ENCODE results near the gene SEMA3G.

The SEMA3G gene

DNA sequence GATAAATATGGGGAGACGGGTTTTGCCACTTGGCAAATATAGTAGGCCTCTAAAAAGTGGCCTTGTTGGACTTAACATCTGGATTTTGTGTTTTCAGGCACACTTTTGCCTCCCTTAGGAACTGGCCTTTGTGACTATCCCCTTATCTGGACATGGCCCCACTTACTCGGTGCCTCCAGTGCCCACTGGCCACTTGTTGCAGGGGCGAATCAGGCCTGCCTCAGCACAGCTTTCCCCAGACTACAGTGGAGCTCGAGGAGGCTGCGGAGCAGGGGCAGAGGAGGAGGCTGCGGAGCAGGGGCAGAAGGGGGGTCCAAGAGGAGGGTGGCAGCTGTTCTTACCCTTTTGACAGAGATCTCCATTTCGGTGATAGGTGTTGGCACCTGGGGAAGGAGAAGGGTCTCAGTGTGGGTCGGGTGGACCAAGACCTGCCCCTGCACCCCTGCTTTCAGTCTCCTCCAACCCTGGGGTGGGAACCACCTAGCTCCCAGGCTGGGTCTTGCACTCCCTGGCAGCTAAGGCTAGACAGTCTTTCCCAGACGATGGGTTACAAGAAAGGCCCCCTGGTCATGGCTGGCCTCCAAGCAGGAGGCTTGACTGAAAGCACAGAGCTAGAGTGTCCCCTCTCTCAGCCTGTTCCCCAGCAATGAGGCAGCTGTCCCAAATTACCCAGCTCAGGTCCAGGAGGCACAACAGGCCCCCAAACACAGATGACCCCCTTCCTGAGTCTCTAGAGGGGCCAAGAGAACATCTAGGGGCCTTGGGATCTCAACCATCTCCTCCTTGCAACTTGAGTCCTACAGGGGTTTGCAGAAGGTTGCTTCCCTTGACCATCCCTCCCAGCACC, 6.1 kb downstream of the SEMA3G start:
- DNase-seq, result no peak

DNA sequence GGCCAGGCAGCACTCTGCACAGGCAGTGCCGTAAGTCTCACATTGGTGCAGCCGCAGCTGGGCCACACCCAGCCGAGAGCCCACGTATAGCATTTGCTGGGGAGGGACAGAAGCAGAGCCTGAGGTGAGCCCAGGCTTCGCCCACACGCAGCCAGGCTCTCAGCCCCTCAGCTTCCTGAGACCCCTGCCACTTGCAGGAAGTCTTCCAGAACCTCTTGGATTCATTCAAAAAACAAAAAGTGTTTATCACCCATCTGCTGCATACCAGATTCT, 6.9 kb downstream of the SEMA3G start:
- DNase-seq, result no peak

DNA sequence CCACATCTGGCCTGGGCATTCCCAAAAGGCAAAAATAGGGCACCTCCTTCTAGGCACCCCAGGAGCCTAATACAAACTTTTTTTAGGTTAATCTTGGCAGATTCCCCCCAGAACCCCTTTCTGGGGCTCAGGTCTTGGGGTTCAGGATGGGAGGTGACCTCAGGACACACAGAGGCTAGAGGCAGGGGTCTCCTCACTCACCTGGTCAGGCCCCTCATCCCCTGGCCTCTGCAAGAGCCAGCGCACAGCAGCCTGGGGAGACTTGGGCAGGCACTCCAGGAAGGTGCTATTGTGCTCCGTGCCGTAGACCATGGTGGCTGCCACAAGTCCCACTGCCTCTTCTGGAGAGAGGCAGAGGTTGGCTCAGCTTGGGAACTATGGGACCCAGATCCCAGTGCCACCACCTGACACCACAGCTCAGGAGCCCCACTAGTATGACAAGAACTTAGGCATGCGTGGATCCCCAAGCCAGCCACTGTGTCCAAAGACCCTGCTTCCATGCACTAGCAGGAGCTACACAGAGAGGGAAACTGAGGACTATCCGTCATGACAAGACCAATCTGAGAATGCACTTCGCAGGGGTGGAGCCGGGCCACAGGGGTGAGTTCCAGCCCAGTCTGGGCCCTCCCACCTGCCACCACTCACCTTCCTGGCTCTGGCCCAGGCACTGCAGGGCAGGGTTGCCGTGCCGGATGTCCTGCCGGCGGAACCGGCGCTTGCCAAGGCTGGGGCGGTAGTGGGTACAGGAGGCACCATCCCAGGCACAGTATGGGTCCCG, 7.4 kb downstream of the SEMA3G start:
- no peak for DNase-seq

DNA sequence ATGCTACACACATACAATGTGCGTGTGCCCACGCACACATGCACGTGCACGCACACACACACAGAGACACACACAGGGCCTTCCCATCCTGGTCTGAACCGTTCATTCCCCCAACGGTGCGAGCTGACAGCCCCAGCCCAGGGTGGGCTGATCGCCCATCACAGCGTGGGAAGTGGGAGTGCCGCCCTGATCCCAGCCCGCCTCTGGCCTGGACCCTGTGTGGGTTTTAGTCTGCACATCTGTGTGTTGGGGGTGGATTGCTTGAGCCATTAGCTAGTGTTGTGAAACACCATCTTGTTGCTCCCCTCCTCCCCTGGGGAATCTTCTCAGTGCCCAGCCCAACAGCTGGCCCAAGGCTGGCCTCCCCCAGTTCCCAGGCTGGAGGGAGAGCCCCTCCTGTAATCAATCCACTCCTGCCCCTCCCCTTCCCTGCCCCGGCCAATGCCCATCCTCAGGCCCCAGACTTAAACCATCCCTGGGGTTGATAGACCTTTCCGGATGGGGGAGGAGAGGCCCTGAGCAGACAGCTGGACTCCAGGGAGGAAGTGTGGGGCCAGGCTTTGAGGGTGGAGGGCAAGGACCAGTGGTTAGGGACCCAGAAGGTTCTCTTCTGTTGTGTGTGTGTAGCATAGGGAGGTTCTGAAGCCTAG, 8.3 kb downstream of the SEMA3G start:
- no peak for DNase-seq

DNA sequence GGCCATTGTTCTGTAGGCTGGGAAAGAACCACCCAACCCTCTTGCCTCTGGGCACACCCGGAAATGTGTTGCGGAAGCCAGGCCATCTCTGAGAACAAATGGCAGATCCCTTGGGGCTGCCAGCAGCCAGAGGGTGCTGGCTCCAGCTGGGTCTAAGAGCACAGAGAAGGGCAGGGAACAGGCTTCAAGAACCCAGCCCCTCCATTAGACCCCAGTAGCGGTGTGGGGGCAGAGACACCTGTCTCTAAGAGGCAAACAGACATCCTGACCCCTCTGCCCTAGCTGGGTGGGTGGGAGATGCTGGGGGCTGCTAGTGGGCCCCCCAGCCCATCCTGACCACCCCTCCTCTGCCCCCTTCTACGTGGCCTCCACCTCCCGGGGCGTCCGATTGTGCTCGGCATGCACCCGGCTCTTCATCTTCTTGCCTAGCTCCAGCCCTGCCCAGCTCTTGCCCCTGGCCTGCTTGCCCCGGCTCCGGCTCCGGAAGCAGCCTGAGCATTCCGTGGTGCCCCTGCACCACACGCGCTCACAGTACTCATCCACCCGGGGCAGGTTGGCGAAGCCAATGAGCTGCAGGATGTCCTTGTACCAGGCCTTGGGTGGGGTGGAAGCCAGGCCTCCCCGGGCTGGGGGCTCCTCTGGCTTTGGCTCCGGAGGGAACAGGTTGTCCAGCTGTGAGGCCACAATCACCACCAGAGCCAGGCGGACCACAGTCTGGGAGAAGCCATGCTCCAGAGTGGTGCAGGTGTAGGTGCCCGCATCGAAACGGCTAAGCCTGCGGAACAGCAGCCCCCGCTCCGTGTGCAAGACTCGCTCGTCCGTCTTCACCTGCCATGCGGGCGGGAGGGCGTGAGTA, 9.4 kb downstream of the SEMA3G start:
- DNase-seq, result no peak

DNA sequence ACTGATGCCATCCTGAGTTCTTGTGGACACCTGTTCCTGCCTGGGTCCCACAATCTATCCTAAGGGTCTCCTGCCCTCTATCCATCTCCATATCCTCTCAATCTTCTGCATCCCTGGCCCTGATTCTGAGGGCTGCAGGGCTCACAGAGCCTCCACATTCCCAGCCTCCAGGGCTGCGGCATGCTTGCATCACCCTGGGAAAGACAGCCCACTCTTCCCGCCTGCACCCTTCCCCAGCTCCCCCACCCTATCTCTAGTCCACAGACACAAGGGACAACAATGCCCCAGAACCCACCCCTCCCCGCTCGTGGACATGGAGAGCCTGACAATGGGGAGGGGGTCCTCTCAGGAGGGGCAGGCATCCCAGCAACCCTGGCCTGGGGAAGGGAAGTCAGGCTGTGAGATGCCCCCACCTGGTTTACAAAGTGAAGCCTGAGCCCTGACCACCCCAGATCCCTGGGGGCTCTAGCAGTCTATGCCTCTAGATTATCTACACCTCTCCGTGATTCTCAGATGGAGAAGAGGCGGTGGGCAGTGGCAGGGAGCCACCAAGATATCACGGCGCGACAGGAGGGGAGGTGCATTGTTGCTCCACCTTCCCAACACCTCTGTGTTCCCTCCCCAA, 10.3 kb downstream of the SEMA3G start:
- no peak for DNase-seq

DNA sequence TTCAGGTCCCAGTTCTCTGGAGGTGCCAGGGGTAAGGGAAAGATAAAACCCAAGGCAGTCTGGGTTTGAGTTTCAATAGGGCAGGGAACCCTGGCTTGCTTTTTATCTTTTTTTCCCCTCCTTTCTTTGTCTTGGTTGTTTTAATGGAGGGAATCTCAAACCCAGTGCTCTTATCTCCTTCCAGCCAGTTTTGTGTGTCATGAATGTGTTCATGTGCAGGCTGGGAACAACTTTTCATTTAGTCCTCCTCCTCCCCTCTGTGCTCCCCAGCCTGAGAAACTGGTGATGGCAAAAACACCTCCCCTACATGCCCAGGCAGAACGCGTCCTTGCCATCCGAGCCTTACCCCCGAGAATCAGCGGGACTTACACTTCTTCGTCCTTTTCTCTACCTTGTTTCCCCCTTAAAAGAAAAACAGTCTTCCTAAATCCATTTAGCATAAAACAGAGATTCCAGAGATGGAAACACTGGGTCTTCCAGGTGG, 10.9 kb downstream of the SEMA3G start:
- no peak for DNase-seq

DNA sequence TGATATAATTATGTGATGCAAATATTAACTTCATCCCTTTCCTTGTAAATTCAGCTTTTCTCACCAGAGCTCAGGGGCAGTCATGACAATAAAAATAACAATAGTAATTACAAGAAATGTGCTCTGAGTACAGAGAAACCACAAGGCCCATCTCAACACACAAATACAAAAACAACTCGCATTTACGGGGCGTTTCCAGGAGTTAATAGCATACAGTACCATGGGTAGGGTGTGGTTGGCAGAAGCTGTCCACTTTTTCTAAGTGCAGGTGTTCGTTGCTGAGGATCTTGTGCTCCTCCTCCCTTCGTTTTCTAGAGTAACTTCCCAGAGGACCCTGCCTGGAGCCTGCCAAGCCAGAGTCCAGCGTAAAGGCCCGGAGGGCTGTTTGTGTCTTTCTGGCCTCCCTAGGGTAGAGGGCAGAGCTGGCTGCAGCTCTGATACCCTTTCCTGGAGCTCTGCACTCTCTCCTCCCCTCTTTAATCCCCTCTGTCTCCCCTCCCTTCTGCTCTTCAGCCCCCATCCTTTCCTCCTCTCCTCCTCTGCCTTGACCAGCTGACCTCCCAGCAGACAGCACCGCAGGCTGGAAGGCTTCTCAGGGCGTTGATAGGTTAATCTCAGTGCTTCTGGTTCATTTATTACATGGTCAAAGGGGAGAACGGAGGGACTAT, 11.4 kb downstream of the SEMA3G start:
- no peak for DNase-seq

DNA sequence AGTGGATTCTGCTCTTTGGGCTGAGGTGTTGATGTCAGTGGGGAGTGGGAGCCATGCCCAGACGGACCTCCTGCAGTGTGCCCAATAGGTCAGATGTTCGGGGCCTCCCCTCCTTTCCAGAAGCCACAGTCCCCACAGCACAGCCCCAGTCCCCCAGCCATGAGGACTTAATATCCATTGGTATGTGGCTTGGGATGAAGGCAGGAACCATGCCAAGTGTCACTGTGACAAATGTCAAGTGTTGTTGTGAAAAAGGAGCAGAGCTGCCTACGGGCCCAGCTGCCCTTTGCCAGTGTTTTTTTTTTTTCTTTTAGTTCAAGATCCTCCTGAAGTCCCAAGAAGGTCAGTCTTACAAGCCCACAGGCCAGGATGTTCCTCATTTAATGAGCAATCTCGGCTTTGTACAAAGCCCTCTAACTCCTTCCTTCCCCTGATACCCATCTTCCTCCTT, 12.2 kb downstream of the SEMA3G start:
- no peak for DNase-seq

DNA sequence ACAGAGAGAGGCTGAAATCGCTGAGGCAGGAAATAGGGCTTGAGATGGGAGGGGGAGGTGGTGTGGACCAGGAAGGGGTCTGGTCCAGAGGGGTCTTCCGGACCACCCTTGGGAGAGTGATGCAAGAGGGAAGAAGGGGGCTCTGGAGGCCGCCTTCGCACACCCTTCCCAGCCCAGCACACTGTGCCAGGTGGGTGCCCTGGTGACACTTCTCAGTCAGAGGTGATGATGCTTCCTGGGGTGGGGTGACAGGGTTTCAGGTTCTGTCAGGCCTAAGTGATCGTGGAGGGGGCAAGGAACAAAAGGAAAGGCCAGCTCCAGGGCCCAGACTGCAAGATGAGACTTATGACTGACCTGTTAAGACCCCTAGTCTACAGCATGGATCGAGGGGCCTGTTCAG, 12.7 kb downstream of the SEMA3G start:
- no peak for DNase-seq

DNA sequence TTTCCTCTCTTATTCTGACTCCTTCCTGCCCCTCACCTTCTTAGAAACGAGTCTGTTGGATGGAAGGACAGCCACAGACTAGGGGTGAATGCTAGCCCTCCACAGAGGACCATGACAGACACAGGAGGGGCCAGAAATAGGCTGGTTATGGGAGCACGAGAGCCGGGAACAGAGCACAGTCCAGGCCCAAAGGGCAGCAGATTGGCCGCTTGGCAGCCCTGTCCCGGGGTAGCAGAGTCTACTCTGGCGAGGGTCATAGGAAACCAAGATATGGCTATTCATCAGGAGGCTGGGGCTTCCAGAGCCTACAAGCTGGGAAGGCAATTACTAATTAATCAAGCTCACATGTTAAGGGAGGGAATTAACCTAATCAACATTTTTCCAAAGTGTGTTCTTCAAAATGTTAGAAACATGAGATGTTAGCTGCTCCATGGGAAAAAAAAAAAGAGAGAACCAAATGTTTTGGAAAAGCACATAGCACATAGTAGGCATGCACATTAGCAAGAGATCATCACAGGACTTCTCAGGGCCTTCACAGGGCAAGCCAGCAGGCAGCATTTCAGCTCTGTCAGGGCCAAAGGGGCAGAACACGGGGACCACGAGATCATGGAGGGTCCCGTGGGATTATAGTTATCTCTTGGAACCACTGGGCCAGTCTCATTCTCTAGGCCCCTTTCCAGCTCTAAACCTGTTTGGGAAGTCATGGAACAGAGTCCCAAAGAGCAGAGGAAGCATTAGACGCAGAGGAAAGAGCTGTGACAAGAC, 13.3 kb downstream of the SEMA3G start:
- no peak for DNase-seq

DNA sequence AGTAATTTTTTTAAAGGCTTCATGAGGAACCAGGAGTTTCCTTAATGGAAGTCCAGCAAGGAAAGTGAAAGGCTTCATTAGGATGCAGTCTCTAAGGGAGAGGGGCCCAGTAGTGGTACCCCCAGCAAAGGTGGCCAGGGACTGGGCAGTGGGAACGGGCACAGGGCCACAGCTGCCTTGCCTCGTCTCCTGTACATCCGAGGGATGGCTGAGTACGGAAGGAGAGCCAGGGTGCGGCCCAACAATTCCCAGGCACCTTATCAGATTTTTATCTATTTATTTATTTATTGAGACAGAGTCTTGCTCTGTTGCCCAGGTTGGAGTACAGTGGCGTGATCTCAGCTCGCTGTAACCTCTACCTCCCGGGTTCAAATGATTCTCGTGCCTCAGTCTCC, 14.5 kb downstream of the SEMA3G start:
- DNase-seq, result no peak

DNA sequence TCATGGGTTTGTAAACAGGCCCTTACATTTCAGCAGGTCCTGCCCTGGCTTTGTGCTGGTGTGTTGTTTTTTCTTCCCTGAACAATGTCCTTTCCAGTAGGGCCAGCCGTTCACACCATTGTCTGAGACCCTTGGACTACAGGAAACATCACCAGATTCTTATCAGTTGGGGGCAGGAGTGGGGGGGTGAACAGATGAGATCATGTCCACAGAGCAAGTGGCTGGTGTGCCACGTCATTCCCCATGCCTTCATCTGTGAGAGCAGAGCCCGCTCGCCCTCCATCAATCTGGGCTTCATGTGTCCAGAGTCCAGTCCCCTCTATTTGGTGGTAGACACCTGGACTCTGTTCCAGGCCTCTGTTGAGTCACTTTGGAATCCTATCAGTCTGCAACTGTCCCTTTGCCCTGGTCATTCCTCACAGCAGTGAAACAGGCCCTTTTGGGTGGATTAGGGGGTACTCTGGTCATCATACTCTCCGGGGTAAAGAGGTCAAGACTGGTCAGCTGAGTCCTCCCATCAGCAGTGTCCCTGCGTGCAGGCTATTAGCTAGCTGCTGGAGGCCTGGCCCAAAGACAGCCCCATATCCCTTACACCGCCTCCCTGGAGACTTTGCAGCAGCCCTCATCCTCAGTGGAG, 15.0 kb downstream of the SEMA3G start:
- no peak for DNase-seq

DNA sequence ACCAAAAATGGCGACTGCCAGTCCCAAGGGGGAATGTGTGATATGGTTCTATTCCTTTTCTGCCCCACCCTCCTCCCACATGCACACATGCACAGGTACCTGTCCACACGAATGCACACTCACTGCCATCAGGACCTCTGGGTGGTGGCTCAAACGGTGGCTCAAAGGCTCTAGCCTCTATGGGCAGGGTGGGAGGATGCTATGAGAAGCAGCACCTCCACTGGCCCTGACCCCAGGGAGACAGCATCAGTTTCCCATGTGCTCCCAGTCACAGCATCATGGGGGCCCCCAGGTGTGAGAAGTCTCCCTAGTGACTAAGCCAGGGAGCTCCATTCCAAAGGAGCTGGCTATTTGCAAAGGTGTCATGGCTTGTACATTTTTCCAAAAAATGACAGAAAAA, 15.9 kb downstream of the SEMA3G start:
- DNase-seq, result no peak

DNA sequence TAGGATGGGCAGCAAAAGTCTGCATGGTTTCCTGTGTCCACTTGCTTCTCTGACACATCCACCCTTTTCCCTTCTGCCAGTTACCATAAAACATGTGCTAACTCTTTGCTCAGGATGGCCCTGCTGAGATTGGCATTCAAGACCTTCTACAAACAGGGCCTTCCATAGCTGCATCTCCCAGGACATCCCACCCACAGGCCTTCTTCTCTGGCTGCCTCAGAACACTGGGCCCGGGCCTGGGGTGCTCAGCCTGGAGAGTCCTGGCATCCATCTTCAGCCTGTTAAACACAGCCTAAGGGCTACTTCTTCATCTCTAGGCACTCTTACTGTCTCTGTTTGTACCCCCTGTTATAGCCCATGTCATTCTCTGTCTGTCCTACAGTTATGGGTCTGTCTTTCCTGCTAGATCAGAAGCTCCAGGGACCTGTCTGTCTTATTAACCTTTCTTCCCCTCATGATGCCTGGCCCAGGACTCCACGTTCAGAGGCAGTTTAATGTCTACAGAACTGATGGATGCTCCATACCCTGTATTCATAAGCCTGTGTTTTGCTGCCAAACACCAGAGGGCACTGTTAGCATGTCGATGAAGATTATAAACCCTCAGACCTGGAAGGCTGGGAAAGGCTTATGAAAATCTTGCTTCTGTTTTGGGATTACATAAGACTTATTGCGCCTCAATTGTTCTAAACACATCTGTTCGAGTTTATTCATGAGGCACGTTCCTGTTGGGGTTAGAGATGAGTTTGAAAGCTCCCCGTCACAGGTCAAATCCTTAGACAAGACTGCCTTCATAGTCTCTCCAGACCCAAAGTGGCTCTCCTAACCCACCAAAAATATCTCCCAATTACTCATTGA, 16.5 kb downstream of the SEMA3G start:
- peak; percentile 3 for DNase-seq

DNA sequence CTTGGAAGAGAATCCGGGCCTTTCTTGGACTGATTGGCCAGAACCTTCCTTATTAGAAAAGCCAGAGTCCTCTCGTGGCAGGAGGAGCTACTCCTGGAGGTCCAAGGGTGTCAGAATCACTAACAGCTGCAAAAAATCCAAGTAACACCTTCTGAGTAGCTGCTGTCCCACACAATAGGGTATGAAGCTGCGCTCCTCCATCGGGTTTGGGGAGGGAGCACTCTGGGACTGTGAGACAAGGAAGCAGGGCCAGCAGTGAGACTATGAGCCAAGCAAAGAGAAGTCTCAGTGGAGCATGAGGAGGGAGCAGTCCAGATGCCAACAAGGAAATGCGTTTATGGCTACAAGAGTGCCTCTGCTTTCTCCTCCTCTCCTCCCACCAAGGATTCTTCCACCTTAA, 21.7 kb downstream of the SEMA3G start:
- DNase-seq, result no peak

DNA sequence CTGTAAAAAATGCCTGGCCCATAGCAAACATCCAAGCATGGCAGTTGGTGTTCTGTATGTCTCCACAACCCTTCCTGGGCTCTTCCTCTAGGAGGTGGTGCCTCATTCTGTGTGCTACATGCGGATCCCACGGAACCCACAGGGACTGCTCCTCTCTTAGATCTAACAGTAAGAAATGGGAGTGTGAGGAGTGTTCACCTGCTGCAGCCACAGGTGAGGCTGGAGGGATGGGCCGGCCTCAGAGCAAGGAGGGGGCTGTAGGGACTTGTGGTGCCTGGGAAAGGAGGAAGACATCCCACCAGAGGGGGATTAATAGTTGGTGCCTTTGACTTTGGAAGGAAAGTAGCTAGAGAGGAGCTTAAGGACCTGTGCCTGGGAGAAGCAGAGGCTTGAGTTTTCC, 22.2 kb downstream of the SEMA3G start:
- DNase-seq, result no peak

DNA sequence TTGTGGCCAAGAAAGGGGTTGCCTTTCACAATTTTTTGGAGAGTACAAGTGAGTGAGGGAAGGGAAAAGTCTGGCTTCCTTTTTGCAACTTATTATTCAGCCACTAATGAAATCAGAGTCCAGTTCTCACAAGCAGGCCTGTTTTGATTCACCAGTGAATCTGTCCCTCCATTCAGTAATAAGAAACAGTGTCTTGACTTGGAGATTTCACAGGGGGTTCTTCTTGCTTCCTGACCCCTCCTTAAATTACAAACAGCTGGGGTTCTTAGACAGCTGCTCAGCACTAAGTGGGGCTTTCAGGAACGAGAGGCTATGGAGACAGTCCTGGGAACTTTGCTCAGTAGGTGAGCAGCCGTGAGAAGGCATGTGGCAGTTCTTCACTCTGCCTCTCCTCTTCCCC, 24.5 kb downstream of the SEMA3G start:
- DNase-seq, result no peak

DNA sequence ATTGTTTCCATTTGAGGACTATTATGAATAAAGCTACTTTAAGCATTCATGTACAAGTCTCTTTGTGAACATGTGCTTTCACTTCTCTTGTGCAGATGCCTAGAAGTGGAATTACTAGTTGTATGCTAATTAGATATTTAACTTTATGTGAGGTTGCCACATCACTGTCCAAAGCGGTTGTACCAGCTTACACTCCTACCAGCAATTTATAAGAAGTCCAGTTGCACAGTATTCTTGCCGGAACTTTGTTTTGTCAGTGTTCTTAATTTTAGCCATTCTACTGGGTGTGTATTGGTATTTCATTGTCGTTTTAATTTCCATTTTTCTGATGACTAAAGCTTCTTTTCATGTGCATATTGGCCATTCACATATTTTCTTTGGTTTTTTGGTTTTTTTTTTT, 29.1 kb downstream of the SEMA3G start:
- DNase-seq, result no peak

DNA sequence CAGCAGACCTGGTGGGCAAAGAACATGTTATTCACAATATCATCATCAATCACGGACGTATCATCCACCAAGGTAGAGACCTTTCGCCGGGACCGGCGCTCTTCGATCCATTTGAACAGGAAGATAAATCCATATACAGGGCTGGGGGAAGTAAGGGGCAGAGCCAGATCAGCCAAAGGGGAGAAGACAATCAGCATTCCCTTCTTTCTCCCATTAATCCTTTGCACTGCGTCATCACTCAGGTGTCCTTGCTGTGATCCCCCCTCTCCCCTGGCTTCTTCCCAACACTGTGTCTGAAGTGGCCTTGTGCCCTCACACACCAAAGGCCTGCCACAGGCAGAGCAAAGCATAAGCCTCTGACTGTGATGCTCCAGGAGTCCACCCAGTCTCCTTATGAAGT, 36.4 kb downstream of the SEMA3G start:
- no peak for DNase-seq
